ENCODE measurements around the gene NDUFS6.
"Not testable (repeated sequence)": the region's sequence is repeated elsewhere in the genome, so short reads cannot be mapped to it uniquely, and the experiment has no call there.

Gene NDUFS6

GRCh38 chr5:1781107-1781506, 20.1 kb upstream of the NDUFS6 start:
- in situ Hi-C loops (cut with MboI; ENCODE audit: low pct_unique_long_range_greater_than_20kb, low sequenced_read_pairs), result no loop called here

GRCh38 chr5:1781726-1782384, 19.4 kb upstream of the NDUFS6 start:
- no peak for DNase-seq
- in situ Hi-C loops (cut with MboI; ENCODE audit: low pct_unique_long_range_greater_than_20kb, low sequenced_read_pairs), result no loop called here

More at GRCh38 chr5:1781107-1781506, 20.1 kb upstream of the NDUFS6 start:
- DNase-seq, result no peak

GRCh38 chr5:1782385-1783215, 18.6 kb upstream of the NDUFS6 start:
- DNase-seq, result no peak
- in situ Hi-C loops (cut with MboI; ENCODE audit: low pct_unique_long_range_greater_than_20kb, low sequenced_read_pairs), result no loop called here

GRCh38 chr5:1783216-1783554, 18.0 kb upstream of the NDUFS6 start:
- in situ Hi-C loops (cut with MboI; ENCODE audit: low pct_unique_long_range_greater_than_20kb, low sequenced_read_pairs), result no loop called here
- DNase-seq, result no peak

- no peak for DNase-seq
- in situ Hi-C loops (cut with MboI; ENCODE audit: low pct_unique_long_range_greater_than_20kb, low sequenced_read_pairs), result no loop called here
These were observed 16.8 kb upstream of the NDUFS6 start for GRCh38 chr5:1784197-1785050.

GRCh38 chr5:1785062-1785461, 16.1 kb upstream of the NDUFS6 start:
- no peak for DNase-seq
- in situ Hi-C loops (cut with MboI; ENCODE audit: low pct_unique_long_range_greater_than_20kb, low sequenced_read_pairs), result no loop called here

GRCh38 chr5:1785984-1786383, 15.2 kb upstream of the NDUFS6 start:
- in situ Hi-C loops (cut with MboI; ENCODE audit: low pct_unique_long_range_greater_than_20kb, low sequenced_read_pairs), result no loop called here

GRCh38 chr5:1786621-1787471, 14.4 kb upstream of the NDUFS6 start:
- in situ Hi-C loops (cut with MboI; ENCODE audit: low pct_unique_long_range_greater_than_20kb, low sequenced_read_pairs), result no loop called here
- no peak for DNase-seq

More at GRCh38 chr5:1785984-1786383, 15.2 kb upstream of the NDUFS6 start:
- DNase-seq, result no peak

- in situ Hi-C loops (cut with MboI; ENCODE audit: low pct_unique_long_range_greater_than_20kb, low sequenced_read_pairs), result no loop called here
- no peak for DNase-seq
These were observed 13.6 kb upstream of the NDUFS6 start for GRCh38 chr5:1787472-1788047.

- in situ Hi-C loops (cut with MboI; ENCODE audit: low pct_unique_long_range_greater_than_20kb, low sequenced_read_pairs), result no loop called here
- DNase-seq, result no peak
These were observed 13.0 kb upstream of the NDUFS6 start for GRCh38 chr5:1788200-1788599.

- in situ Hi-C loops (cut with MboI; ENCODE audit: low pct_unique_long_range_greater_than_20kb, low sequenced_read_pairs), result no loop called here
- no peak for DNase-seq
These were observed 12.4 kb upstream of the NDUFS6 start for GRCh38 chr5:1788828-1789227.

GRCh38 chr5:1789438-1789833, 11.8 kb upstream of the NDUFS6 start:
- in situ Hi-C loops (cut with MboI; ENCODE audit: low pct_unique_long_range_greater_than_20kb, low sequenced_read_pairs); DNase-seq: not testable (repeated sequence)

- no peak for DNase-seq
These were observed 11.3 kb upstream of the NDUFS6 start for GRCh38 chr5:1789834-1790471.

GRCh38 chr5:1791176-1791575, 10.0 kb upstream of the NDUFS6 start:
- in situ Hi-C loops (cut with MboI; ENCODE audit: low pct_unique_long_range_greater_than_20kb, low sequenced_read_pairs), result no loop called here
- DNase-seq, result no peak

More at GRCh38 chr5:1789834-1790471, 11.3 kb upstream of the NDUFS6 start:
- in situ Hi-C loops (cut with MboI; ENCODE audit: low pct_unique_long_range_greater_than_20kb, low sequenced_read_pairs), result no loop called here

GRCh38 chr5:1792842-1793266, 8.4 kb upstream of the NDUFS6 start:
- in situ Hi-C loops (cut with MboI; ENCODE audit: low pct_unique_long_range_greater_than_20kb, low sequenced_read_pairs), result no loop called here
- peak; percentile 95 for DNase-seq

GRCh38 chr5:1793301-1793740, 7.9 kb upstream of the NDUFS6 start:
- peak; percentile 45 for DNase-seq
- in situ Hi-C loops (cut with MboI; ENCODE audit: low pct_unique_long_range_greater_than_20kb, low sequenced_read_pairs), result no loop called here

- in situ Hi-C loops (cut with MboI; ENCODE audit: low pct_unique_long_range_greater_than_20kb, low sequenced_read_pairs), result no loop called here
- no peak for DNase-seq
These were observed 7.0 kb upstream of the NDUFS6 start for GRCh38 chr5:1793966-1794900.
